ENCODE results near the gene ASXL1. TPM values are rescaled to one million over a fixed set of nuclear protein-coding genes. Genes with fewer than 3 reads are reported as not detected.

The ASXL1 gene
- total RNA-seq, 1 experiment from 2014 or later: 13.7 TPM

DNA sequence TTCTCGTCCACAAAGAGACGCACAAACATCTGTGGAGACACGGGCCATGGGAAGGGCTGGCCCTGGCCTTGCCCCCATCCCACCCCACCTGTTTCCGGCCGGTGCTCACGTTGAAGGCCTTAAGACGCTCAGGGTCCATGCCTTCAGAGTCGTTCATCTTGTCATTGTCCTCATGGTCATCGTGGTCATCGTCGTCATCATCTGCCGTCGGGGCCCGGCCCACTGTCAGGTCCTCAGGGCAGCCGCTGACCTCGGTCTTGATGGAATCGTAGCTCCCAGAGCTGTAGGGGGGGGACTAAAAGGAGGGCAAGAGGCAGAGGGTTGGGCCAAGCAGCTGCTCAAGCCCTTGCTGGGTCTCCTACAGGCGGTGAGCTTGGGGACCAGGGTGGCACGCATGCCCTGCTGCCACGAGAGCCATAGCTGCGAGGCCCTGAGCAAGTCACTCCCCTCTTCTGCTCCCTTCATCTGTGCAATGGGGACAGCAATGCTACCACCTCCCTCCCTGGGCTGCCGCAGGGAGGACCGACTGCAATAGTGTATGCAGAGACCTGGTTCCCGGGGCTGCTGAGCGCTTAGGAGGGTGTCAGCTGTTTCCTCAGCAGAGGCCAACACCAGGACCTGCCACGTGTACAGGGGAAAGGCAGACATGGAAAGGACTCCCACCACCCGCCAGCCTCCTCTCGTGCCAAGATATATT, 95.5 kb downstream of the ASXL1 start:
- DNase-seq (ENCODE audit: low spot score): no peak

DNA sequence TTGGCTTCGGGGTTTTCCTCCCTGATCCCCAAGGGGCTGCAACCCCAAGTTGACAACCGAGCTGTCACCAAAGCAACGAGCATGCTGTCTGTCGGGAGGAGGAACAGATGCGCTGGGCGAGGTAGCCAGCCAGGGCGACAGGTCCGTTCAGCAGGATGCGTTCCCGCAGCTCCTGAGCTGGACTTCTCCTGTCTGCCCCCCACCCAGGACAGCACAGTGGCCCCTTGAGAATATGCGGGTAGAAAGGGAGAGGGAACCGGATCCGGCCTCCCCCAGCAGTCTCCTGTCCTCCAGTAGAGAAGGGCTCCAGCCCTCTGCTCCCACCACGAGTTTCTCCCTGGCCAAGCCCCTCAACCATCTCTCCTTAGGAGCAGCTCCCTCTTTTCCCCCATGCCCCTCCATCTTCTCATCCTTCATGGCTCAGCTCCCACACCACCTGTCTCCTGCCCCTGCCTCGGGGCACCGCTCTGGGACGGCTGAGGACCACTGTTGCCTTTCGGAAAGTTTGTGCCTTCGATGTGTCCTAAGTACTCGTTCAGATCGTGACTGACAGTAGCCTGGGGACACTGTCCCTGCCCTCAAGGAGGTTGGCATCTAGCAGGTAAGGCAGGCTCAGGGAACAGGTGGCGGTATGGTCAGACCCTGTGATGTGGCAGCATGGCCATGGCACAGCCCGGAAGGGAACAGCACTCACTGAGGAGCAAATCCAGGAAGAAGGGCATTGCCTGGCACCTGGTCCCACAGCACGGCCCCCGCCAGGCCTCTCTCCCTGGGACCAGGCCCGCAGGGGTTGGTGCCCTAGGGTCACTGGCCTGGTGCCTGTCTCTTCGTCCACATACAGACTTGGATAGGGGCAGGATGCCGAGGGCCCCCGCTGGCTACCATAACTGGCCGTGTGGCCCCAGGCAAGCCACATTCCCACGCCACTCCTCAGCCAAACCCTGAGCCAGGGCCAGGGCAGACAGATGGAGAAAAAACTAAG, 96.3 kb downstream of the ASXL1 start:
- no peak for DNase-seq (ENCODE audit: low spot score)

DNA sequence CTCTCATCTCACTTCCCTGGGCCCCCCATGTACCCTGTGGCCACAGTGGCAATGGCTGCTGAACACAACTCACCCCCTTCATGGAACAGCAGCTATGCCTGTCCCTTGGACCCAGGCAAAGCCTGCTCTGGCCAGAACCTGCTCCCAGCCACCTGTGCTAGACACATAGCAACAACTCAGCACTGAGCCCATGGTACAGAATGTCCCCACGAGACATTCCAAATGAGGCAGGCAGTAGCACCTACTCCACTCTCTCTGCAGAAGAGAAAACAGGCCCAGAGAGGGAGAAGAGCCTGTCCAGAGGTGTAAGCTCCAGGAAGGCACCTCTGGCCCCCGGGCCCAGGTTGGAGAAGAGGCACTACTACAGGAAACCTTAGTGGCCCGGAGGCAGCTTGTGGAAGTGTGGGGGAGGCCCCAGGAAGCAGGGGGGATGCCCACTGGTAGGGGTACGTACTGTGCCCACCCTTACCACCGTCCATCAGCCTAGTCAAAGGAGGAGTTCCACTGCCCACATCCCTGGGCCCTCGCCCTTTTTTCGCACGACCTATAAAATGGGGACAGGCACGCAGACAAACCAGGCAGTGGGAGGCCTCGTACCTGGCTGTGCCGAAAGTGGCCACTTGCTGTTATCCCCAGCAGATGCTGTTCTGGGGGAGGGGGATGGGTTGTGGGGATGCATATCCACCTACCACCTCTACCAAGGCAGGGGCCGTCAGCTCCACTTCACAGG, 97.2 kb downstream of the ASXL1 start:
- no peak for DNase-seq (ENCODE audit: low spot score)

DNA sequence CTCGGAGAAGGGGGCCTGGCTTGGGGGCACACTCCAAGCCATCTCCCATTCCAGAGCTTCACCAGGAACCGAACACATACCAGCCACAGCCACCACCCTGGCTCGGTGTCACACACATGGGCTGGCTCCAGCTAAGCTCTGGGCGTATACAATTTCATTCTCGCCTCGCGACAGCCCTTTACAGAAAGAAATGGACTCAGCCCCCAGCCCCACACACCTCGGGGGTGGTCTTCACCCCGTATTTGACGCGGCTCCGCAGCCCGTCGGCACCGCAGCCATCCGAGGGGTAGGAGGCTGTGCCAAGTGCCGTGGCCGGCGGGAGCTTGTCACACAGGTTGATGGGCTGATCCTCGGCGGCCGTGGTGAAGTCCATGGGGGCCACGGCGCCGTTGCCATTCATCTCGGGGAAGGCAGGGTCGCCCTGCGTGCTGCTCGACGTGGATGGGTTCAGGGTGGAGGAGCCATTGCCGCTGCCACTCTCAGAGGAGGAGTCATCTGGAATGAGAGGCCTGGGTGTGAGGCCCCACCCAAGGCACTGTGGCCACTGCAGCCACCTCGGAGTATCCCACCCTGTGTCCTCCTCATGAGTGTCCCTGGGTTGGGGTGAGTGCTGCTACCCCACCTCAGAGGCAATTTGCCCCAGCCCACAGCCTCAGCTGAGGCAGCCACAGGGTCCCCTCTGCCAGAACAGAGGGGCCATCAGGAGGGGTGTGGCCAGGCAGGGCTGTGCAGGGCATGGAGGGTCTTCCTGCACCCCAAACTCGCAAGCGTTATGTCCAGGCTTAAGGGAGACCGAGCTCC, 98.0 kb downstream of the ASXL1 start:
- DNase-seq (ENCODE audit: low spot score): no peak

DNA sequence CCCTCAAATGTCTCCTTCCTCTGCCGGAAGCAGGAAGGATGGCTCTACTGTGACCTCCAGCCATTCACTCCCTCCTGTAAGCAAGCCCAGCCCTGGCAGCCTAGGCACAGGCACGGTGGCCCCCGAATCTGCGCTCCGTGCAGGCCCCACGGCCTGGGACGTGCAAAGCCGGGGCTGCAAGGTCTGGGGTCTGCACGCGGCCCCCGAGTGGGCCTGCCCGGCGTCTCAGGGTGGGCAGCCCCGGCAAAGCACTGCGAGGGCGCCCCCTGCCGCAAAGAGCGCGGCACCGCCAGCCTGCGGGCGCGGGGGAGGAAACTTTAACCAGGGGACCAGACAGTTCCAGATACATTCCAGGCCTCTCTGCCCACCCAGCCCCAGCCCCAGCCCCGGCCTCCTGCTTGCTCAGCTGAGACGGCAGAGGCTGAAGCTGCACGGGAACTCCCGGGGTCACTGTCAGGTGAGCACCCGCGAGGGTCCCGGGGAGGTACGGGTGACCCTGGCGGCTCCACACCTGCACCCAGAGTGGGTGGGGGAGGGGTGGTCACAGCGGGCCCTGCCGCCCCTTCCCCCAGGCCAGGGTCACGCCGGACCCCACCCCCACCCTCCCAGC, 98.8 kb downstream of the ASXL1 start:
- no peak for DNase-seq (ENCODE audit: low spot score)

DNA sequence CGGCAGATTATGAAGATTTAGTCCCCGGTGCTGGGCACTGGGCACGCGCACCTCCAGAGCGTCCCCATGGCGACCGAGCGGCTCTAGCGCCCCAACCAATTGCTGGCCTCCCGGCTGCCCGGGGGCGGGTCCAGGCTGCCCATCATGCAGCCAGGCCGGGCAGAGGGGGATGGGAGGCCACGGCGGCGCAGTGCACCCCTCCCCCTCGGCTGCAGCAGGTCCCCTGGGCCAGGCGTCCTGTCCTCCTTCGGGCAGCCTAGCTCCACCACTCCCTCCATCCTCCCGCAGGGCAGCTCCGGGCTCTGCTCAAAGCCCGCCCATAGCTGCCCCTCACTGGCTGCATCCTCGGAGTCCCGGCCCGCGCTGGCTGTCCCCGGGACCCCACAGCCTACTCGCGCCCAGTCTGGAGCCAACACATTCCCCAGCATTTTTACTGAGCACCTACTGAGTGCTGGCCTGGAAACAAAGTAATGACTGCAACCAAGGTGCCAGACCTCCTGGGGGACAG, 99.4 kb downstream of the ASXL1 start:
- DNase-seq (ENCODE audit: low spot score): no peak

DNA sequence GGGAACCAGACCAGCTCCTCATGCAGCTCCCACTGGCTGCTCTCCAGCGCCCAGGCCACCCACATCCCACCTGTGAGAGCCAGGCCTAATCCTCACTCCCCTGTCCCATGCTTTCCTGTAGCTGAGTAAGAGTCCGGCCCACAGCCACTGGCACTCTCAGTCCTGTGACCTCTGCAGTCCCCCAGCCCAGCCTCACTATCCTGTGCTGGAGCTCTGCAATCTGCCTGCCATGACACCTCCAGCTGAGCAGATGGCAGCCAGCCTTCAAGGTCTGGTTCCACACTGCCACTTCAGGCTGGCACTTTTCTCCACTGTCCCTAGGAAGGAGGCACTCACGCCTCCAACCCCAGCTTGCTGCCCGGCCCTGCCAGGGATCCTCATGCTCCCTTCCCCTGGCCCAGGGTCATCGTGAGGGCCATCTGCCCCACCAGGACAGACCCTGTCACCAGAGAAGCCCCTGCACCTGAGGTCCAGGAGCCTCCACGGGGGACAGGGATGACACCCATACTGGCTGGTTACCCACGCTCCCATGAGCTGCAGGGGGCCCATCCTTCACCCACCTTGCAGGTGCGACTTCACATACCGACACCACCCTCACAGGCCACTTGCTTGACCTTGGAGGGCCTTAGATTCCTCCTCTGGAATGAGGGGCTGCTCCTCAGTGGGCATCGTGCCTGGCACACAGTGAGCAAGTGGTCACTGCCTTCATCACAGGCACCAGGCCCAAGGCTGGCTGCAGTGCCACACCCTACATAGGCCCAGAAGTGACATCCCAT, 100.1 kb downstream of the ASXL1 start:
- DNase-seq (ENCODE audit: low spot score): no peak

DNA sequence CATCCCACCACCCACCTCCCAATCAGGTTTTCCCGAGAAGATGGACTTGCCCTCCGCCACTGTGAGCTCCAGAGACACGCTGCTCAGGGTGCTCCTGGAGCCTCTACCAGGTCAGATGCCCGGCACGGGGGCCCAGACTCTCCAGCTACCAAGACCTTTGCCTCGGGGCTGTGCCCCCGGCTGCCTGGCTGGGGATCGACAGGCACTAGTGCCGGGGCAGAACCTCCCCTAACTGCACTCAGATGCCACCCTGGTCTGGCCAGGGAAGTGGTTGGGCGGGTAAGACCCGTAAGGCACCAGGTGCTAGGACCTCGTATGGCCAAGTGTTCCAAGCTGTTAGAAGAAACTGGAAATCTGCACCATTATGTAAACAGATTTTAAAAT, 100.7 kb downstream of the ASXL1 start:
- no peak for DNase-seq (ENCODE audit: low spot score)

DNA sequence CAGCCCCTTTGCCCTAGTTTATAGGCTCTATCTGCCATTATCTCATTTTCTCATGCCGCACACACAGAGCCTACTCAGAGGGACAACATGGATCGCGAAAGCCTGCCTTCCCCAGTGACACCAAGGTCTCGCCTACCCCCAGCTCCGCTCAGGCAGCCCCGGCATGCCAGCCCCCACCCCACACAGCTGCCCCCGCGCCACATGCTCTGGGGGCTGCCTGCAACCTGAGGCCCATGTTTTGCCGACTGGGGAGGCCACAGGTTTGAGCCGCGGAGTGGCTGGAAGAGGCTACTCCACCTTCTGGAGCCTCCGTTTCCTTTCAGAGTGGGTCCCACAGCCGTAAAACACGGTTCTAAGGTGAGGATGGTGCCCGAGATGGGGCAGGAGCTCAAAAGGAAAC, 102.1 kb downstream of the ASXL1 start:
- DNase-seq (ENCODE audit: low spot score): no peak

DNA sequence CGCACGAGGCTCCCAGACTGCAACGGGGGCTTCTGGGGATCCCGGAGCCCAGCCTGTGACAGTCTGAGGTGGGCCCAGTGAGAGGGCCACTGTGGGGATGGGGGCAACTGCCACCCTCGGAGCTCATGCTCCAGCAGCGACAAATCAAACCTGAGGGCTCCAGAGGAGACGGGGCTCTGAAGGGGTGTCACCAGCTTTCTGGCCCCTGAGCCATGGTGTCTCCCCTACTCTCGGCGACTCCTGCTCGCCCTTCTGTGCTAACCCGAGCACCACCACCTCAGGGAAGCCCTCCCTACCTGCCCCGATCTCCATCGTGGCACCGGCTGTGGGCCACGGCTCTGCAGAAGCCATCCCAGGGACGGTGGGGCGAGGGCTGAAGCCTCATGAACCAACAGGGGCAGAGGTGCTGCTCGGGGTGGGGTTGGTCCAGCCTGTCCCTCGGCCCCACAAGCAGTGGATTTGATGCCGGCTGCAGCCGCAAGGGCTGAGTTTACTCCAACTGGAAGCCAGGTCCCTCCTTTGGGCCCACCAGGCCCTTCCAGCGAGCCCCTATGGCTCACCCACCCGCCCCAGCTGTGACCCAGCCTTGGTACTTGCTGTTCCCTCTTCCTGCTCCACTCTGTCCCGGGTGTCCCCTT, 102.7 kb downstream of the ASXL1 start:
- no peak for DNase-seq (ENCODE audit: low spot score)

DNA sequence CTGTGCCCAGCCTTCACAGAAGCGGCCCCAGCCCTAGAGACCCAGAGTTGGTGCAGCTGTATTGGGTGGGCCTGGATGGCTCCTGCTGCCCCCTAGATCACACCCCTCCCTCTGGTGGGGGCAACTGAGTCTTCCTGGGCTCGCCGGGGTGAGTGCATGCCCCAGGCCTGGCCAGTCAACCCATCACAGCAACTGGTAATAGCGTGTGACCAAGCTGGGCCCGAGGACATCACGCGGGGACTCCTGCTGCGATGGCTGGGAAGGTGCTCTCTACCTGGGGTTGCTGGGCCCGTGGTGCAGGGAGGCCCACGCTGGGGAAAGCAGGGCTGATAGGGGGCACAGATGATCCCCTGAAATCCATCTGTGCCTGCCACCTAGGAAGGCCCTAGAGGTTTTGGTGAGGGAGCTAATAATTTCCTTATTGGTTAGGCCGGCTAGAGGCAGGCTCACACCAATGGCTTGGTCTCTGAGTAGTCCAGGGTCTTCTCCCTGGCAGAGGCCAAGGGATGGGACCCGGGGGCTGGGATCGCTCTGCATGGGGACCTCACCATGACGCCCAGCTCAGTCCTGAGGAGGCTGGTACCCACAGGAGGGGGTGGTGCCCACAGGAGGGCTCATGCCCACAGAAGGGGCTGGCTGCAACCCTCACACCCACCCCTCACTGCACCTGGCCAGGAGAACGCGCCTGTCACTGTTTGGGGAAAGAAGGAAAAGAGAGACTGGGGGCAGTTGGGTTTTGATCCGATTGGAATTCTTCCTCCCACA, 103.9 kb downstream of the ASXL1 start:
- DNase-seq (ENCODE audit: low spot score): no peak

DNA sequence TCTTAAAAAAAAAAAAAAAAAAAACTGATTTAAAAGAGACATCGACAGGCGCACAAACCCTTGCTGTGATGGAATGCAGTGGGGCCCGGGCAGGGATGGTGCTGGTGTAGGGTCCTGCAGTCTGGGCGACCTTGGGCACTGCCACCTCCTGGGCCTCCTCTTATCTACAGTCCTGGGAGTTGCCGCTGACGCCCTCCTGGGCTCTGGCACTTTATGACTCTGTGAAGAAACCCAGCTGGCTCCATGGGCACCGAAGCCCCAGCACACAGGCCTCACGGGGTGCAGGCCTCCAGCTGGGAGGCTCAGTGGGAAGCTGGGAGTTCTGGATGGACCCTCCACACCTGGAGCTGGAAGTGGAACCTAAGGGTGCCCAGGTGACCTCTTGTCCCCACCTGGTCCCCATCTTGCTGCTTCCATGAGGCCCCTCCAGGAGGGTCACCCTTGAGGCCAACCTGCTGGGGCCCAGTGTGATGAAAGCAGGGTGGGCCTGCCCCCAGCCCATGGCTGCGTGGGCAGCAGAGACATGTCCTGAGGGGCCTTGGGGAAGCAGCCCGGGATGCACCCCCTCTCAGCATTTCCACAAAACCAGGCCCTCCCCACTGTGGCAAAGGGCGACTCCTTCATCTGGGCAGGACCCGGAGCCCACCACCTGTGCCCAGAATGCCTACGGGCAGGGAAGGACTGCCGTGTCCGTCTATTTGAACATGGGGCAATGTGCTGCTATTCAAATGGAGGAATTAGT, 104.9 kb downstream of the ASXL1 start:
- DNase-seq (ENCODE audit: low spot score): no peak

DNA sequence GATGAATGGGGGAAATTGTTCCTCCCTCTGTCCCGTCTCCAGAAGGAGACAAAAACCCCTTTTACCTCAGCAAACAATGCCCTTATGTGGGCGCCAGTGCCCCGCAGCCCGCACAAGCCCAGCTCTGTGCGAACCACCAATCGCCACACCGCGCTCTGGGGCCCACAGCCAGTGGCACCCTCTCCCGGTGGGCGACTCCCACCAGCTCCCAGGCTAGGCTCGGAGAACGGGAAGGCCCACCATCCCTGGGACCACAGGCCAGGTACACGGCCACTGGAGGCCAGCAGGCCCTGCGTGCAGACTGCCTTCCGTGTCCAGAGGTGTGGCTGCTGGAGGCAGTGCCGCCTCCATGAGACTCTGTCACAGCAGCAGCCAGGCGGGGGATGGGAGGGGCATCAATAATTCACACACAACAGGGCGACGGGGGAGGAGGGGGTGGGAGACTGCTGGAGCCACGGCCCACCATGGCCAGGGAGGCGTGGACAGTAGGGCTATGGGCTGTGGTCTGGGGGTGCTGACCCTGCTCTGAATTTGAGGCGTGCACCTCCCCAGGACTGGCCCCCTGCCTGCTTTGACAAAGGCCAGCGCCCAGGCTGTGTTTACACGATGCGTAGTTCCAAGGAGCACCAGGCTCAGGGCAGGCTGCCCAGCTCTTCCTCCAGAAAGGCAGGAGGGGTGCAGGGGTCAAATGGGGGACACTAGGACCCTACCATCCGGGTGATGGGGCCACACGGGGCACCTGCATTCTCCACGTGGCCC, 105.7 kb downstream of the ASXL1 start:
- DNase-seq (ENCODE audit: low spot score): no peak

DNA sequence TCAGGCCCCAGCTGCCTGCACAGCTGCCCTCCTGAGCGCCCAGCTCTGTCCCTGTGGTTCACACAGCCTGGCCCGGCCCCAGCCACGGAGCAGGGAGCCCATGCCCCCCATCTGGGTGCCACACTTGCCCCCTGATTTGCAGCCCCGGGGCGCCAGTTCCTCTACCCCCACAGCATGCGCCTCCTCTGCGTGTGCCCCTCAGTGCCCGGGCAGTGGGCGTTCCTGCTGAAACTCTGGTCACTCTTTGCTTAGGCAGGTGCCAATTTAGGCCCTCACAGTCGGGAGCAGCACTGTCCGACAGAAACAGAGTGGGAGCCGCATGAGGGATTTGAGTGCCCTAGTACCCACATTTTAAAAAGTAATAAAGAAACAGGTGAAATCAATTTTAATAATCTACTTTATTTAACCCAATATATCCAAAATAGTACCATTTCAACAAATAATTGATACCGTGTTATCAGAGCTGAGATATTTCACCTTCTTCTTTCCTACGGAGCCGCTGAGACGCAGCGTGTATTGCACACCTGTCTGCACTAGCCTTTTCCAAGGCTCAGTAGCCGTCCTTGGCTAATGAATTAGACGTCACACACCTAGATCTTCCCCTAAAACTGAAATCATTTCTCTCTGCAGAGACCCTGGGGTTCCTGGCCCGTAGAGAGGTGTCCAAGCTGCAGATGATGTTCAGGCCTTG, 106.4 kb downstream of the ASXL1 start:
- no peak for DNase-seq (ENCODE audit: low spot score)

DNA sequence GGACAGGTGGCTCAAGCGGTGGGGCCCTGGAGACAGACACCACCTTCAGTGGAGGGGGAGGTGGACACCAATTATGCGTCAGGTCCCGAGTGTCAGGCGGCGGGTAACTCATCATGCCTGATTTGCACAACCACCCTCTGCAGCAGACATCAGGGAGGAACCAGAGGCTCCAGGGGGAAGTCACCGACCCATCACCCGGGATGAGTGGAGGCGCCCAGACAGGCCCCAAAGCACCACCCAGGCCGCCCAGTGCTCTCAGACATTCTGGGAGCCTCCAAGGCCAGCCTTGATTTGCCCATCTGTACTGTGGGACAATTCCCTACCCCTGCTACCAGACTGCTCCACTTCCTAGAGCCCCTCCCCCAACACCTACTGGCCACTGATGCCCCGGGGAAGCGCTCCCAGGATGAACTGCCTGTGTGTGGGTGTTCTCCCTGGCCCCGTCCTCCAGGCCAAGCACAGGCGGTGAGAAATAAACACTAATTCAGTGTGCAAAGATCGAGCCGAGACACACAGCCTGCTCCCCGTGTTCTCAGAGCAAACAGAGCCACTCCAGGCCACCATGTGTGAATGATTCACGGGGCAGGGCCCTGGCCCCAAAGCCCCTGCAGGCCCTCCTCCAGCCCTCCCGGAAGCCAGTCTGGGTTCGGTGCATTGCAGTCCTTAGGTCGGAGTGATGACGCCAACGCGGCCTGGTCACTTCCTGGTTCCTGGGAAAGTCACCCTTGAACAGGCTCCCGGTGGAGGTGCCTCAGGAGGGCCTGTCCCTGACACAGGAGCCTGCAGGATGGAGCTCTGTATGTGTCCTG, 107.2 kb downstream of the ASXL1 start:
- DNase-seq (ENCODE audit: low spot score): no peak

Data from H4 (cell line).